Keratinocyte (primary cell): Measurements from ENCODE around the gene CCDC69.

ENCODE experiments used
- EZH2 ChIP-seq: IDR thresholded peaks from one replicate; pipeline ENCODE4 v1.6.1; 2012; ENCODE audit warnings: inconsistent platforms, mild to moderate bottlenecking, low read length, moderate library complexity
- TF ChIP-seq, protein P1 (sequence below), 3 experiments: IDR thresholded peaks in 1 of 3; conservative IDR thresholded peaks in 1 of 3; optimal IDR thresholded peaks in 1 of 3; 2 replicates in 2 of 3; 3 replicates in 1 of 3; pipeline versions ENCODE3 to v1.5.1; 2011; ENCODE audit warnings: low read length in 3 of 3, mild to moderate bottlenecking in 3 of 3, moderate library complexity in 2 of 3, control low read depth in 1 of 3, inconsistent platforms in 1 of 3; ENCODE audit not compliant: insufficient read depth in 2 of 3; ENCODE audit errors: extremely low read depth in 1 of 3

DNA sequence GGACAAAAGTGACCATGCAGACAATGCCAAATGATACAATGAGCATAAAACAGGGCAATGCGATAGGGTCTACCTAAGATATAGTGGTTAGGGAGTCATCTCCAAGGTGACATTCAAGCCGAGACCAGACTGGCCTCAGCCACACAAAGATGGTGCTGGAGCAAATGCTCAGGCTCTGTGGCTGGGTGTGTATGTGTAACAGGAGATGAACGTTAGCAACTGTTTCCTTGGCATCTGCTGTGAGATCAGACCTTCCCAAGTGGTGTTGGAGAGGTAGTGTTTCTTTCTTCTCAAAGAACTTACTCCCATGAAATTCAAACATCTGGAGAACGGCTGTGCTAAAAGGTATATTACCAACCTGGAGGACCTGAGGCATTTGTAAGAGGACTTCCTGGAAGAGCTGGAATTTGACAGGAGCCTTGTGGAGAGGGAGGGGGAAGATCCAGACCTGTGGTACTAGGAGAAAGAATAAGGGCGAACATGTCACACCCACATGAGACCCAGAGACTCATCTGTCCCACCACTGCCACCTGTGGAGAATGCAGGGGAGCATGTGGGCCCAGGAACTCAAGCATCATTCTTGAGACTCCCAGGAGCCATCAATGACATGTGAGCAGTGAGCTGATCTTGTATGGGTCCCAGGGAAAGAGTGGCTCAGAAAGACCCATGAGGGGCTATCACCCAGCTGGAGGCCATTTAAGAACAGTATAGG is 45.0 kb downstream of the CCDC69 start:
- TF ChIP-seq, protein P1, sequence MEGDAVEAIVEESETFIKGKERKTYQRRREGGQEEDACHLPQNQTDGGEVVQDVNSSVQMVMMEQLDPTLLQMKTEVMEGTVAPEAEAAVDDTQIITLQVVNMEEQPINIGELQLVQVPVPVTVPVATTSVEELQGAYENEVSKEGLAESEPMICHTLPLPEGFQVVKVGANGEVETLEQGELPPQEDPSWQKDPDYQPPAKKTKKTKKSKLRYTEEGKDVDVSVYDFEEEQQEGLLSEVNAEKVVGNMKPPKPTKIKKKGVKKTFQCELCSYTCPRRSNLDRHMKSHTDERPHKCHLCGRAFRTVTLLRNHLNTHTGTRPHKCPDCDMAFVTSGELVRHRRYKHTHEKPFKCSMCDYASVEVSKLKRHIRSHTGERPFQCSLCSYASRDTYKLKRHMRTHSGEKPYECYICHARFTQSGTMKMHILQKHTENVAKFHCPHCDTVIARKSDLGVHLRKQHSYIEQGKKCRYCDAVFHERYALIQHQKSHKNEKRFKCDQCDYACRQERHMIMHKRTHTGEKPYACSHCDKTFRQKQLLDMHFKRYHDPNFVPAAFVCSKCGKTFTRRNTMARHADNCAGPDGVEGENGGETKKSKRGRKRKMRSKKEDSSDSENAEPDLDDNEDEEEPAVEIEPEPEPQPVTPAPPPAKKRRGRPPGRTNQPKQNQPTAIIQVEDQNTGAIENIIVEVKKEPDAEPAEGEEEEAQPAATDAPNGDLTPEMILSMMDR (optimal IDR thresholded peaks at IDR 0.05 in 1 of 3, IDR thresholded peaks at IDR 0.05 in 1 of 3, conservative IDR thresholded peaks at IDR 0.05 in 1 of 3; ENCODE audit: extremely low read depth in 1 of 3, insufficient read depth in 2 of 3, low read length in 3 of 3) = no peak
- no peak for TF ChIP-seq EZH2
